GM18505 (cell line): Measurements from ENCODE around the gene ZNF423.

Experiments
- ATAC-seq: cut with Tn5 transposase; IDR thresholded peaks from one replicate; pipeline ENCODE4 v1.9.1; 2021; ENCODE audit not compliant: unreplicated experiment
- POLR2A ChIP-seq: IDR thresholded peaks from 4 replicates; pipeline ENCODE4 v1.6.1; 2011; ENCODE audit warnings: borderline replicate concordance; ENCODE audit not compliant: insufficient read depth, insufficient read length; ENCODE audit errors: extremely low read depth

ZNF423 gene

DNA sequence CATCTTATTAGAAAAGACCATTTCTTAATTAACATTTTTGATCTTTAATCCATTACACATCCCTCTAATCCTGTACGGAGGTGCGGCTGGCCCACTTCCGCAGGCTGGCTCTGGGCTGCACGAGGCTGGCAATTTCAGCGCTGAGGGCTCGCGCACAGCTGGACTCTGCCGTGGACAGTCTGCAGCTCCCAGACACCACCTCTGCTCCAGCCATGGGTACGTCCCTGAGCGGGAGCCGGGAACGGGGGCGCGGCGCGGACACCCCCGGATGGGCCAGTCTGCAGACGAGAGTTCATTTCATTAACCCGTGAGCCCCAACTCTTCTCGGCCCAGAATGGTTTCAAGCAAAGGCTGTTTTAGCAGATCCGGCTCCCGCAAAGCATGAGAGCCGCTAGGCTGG is 87.9 kb downstream of the ZNF423 start:
- TF ChIP-seq POLR2A, result no peak
- ATAC-seq, result no peak

DNA sequence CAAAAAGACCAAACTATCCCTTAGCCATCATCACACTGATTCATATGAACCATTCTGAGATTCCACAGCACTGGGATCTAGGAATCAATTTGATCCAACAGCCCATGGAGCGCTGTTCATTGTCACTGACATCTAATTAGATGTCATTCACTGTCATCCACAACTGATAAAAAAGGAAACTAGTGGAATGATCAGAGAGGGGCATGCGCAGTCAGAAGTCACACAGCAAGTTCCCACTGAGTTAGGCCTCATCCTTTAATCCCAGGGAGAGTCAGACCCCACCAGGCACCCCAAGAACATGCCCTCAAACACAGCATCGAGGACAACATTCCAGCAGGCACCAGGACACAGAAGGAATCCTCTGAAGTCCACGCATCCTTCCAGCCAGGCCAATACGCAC is 88.5 kb downstream of the ZNF423 start:
- TF ChIP-seq POLR2A, result no peak
- no peak for ATAC-seq

DNA sequence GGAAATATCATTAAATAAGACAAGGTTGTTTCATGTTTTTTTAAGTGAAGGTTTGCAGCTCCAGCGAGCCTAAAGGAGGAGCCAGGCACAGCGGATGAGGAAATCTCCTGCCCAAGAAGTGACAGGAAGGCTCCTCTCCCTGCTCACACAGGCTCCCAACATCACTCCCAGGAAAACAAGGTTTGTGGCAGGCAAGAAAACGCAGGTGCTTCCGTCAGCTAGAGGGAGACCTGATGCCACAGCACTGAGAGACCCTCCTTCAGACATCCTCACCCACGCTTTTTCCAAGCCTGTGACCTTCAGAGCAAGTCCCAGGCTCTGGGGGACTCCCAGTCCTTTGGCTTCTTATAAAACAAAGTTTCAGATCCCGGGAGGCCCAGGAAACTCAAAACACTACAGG is 89.7 kb downstream of the ZNF423 start:
- TF ChIP-seq POLR2A, result no peak
- ATAC-seq, result no peak

DNA sequence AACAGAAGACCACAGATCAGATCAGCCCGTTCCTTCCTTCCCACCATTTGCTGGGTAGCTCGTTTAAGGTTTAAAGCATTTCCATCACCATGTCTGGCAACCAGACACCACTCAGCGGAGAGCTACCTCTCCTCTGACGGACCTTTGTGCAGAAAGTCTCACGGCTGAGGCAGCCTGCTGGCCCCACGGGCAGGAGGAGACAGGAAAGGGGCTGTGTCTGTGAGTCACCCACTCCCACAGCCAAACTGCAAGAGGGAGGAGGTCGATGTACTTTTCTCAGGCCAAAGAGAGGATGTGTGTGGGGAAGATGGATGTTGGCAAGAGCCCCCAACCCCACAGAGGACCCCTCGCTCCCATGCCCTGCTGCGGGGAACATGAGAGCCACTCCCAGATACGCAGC is 92.1 kb downstream of the ZNF423 start:
- ATAC-seq, result no peak
- no peak for TF ChIP-seq POLR2A

DNA sequence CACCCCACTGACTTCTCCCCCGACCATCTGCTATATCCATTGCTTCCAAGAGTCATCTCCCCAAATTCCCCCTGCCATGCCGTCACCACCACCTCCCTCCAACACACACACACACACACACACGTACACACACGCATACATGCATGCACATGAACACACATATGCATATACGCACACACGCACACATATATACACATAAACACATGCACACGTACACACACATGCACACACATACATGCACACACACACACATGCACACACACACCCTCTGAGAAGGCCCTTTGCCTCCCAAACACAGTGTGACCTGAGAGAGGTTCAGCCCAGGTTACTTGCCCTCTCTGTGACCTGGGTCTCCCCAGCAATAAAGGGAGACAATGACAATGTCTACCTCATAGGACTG is 95.1 kb downstream of the ZNF423 start:
- ATAC-seq, result no peak

DNA sequence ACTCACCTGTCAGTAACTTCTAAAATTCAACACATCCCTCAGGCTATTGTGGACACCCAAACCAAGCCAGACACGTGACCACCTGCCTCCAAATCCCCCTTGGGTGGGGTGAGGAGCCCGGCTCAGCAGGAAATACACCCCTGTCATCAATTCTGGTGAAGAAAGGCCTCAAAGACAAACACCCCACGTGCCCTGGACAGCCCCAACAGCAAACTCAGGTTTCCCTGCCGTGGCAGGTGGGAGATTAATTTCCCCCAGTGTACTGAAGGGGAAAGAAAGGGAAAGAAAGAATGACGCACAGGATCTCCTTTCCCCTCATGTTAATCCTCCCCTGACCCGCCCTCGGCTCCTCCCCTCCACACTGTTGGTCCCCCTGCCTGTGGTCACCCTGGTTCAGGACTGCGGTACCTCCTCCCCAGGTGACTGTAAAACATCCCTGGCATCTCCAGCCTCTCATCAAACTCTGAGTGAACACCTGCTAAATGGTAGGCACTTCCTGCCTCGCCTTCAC is 98.3 kb downstream of the ZNF423 start:
- TF ChIP-seq POLR2A, result no peak
- no peak for ATAC-seq

More for the DNA sequence above, 95.1 kb downstream of the ZNF423 start:
- no peak for TF ChIP-seq POLR2A

DNA sequence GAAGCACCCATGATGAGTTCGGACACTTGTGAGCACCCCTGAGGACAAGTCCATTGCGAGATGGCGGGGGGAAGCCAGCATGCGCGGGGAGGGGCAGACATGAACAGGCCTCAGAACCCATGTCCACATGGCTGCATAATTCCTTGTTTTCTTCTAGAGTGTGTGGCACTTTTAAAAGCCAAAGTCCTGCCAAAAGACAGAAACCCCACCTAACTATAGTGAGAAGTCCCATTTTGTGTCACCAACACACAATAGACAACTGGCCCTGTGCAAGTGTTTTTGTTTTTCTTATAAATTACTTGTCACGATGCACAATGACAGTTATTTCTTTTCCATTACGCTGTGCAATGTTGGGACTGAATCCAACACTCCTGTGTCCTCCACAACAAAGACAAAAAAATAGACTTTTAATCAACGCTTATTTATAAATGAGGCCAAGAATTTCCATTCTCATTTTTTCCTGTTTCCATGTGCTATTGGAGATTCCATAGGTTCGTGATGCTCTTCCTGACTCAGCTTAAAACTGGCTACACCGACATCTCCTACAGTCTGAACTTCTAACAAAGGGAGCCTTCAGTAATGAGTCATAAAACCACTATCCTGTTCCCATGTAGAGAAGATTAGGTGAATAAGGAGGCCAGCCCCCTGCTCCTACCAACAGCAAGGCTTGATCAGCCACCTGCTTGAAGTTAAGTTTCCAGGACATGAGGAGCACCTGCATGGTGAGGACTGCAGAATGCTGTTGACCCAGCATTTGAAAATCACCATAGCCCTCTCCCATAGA is 98.9 kb downstream of the ZNF423 start:
- no peak for TF ChIP-seq POLR2A
- no peak for ATAC-seq

DNA sequence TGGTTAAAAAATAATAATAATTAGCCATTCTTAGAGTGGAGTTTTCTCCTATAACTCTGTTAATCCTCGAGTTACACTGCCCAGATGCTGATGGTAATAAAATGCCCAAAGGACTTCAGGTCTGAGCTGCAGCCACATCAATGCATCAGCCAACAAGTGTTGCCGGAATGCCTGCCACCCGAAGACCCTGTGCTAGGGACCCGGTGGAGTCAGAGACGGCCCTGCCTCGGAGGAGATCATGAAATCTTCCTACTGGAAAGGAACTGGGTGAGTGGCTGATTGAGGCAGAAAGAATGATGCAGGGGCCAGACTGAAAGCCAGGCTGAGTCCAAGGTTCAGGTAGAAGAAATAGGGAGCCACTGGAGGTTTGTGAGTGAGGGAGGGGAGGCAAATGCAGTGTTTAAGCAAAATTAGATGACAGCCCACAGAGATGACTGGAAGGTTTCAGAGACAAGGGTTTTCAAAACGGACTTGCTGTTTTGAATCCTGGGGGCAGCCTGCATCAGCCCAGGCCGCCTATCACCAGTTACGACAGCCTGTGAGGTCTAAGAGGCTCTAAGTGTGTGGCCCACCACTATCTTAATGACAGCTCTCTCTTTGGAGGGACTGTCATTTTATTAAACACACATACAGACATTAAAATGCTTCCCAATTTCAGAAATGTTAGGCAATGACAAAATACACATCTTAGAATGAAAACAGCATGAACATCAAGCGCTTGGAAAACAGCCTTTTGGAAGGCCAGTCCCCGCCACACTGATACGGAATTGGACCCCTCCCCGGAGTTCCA is 100.0 kb downstream of the ZNF423 start:
- TF ChIP-seq POLR2A, result no peak
- ATAC-seq, result no peak

DNA sequence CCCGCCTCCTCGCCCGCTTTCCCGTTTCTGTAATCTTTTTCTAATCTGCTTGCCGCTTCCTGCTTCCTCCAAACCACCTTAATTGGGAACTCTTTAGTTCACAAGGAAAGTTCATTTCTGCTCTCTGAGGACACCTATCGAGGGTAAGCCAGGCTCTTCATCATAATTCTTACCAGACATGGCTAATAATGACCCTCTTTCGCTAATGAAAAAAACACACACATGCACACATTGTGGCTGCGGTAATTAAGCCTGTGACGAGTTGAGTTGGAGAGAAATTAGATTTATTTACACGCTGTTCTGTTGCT is 100.6 kb downstream of the ZNF423 start:
- ATAC-seq, result no peak

DNA sequence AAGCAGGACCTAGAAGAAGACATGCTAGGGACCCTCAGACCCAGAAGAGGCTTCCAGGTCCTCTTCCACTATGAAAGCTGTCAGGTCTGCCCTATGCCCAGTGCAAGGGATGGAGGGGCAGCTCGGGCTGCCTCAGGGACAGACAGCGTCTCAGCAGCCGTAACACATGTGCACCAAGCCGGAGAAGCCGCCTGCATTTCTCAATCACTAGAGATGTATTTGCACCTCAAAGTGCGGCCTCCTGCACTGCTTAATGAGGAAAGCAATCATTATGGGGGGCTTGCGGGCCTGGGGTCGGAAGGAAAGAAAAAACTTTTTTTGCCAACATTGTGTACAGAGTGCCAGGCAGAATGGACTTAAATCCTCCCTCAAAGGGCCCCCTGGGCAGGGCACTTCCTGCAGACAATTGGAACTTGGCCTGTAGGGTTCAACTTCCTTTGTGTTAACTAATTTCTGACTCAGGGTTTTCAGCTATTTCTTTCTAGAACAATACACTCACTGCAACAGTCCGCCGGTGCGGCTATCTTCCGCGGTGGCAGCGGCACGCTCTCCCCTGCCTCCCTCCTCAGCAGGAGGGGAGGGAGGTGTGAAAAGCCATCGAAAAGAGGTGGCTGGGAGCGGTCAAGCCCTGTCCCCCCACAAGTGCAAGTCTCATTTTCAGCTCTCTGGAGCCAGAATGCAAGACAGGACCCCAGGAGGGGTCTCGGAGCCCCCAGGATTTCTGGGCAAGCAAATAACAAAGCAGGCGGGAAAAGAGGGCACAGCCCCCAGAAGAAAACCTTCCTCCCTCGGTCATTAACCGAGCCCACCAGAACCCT is 101.2 kb downstream of the ZNF423 start:
- ATAC-seq, result no peak
- TF ChIP-seq POLR2A, result no peak

More for the DNA sequence above, 100.6 kb downstream of the ZNF423 start:
- TF ChIP-seq POLR2A, result no peak

DNA sequence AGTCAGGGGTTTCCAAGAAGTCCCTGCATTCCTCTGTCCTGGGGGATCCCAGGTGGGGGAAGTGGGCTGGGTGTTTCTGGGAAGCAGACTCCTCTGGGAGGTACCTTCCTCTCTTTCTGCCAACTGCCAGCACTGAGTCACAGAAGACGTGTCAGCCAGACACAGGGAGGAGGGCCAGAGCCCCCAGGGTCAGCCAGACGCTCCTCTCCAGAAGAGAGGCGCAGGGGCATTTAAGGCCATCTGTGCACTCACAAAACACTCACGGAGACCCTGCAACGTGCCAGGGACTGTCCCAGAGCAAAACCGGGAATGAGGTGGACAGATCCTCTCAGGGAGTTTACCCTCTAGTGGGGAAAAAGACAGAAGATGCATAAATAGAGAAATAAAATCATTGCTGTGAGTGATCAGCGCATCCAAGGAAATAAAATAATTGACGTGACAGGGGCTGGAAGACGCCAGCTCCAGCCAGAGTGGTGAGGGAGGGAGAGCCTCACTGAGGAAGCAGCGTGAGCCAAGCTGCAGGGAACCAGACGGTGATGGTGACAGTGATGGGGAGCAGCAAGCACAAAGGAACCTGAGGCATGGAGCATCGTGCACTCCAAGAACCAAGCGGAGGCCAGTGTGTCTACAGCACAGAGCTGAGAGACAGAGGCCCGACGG is 105.4 kb downstream of the ZNF423 start:
- no peak for ATAC-seq
- TF ChIP-seq POLR2A, result no peak

DNA sequence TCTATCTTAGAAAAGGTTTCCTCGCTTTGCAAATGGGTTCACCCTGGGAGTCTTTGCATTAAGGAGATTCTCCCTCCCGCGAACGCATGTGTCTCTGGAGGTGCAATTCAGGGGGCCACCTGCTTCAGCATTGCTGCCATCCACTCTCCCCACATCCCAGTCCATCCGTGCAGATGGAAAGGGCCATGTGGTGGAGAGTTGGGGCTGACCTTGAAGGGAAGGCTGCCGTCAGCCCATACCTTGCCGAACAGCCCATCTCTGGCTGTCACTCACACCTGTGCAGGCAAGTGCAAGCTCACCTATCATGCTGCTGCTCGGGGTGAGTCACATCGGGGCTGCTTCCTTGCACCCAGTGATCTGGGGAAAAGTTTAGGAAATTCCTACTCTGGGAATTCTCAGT is 106.1 kb downstream of the ZNF423 start:
- ATAC-seq, result no peak
- no peak for TF ChIP-seq POLR2A

DNA sequence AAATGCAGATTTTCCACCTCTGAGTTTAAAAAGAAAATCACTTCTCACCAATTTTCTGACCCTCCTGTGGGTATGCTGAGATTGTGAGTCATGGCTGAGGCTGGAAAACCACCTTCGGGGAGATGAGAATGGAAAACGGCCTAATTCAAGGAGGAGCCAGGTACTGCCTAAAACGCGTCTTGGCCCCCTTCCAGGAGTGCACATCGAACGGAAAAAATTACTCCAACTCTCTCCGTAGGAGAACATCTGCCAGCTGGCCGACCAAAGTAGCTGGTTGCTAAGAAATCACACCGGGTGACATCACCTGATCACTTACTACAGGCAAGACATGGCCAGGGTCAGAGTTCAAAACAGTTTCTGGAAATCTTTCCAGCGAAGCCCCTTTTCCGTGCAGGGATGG is 107.6 kb downstream of the ZNF423 start:
- ATAC-seq, result no peak
- no peak for TF ChIP-seq POLR2A

DNA sequence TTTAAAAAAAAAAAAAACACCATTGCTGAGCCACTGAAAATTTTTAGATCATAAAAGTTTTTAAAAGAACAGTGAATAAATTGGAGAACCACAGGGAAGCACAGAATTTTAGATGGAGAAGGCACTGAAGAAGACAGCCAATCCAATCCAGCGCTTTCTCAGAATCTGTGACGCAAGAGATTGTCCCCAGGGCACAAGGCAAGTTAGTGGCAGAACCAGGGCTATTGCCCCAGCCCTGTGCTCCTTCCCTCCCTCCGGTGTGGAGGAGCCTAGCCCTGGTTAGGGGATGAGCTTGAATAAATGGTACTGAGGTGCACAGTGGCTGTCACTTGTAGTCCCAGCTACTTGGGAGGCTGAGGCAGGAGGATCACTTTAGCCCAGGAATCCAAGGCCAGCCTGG is 108.3 kb downstream of the ZNF423 start:
- ATAC-seq, result no peak
- no peak for TF ChIP-seq POLR2A

DNA sequence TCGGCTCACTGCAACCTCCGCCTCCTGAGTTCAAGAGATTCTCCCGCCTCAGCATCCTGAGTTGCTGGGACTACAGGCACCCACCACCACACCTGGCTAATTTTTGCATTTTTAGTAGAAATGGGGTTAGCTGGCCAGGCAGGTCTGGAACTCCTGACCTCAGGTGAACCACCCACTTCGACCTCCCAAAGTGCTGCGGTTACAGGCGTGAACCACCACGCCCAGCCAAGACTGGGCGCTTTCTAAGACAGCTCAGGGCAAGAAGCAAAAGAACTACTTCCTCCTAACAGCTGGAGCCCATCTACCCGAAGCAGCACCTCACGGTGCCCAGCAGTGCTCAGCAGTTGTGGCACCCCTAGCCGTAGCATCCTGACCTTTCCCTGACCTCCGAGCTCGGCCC is 109.4 kb downstream of the ZNF423 start:
- no peak for ATAC-seq
- no peak for TF ChIP-seq POLR2A
